H1 (cell line): ENCODE data around the gene ZNF613. TPM values are rescaled to one million over a fixed set of nuclear protein-coding genes. Genes with fewer than 3 reads are reported as not detected.

Experiments
- CTCF ChIA-PET: fragments of 300-600 bp; sonication (Branson Sonifier 250); formaldehyde crosslinking; loops from one replicate; lab custom pipeline; 2021; ENCODE audit not compliant: partially characterized antibody; lab: Charles Lee
- POLR2A ChIA-PET: fragments of 300-600 bp; sonication (Branson Sonifier 250); formaldehyde crosslinking; loops from one replicate; lab custom pipeline; 2021; ENCODE audit warnings: inconsistent platforms; ENCODE audit not compliant: partially characterized antibody; lab: Charles Lee
- DNase-seq, 2 experiments: peaks; one replicate each; pipeline versions ENCODE4 v3.0.0 to v3.0.0-alpha.2; 2010 to 2022; ENCODE audit warnings: low spot score in 2 of 2, low read depth in 1 of 2, mixed read lengths in 1 of 2
- FAIRE-seq: peaks from 2 replicates; lab custom pipeline; 2011; peaks lifted over from hg19 to GRCh38; lab: Jason Lieb, UNC
- H2AFZ ChIP-seq: 2 replicates; pipeline ENCODE4 v1.8.1; 2012; ENCODE audit warnings: low read length, inconsistent platforms
- H2AK5ac ChIP-seq: 2 replicates; pipeline ENCODE4 v1.6.1; 2013; ENCODE audit warnings: low read depth, low read length
- H2BK120ac ChIP-seq: replicated peaks from 2 replicates; pipeline ENCODE3; 2013; ENCODE audit warnings: low read depth, low read length, inconsistent platforms
- H2BK12ac ChIP-seq: 2 replicates; pipeline ENCODE4 v1.6.1; 2013; ENCODE audit warnings: low read depth, low read length
- H2BK15ac ChIP-seq: 2 replicates; pipeline ENCODE4 v1.6.1; 2013; ENCODE audit warnings: low read length
- H2BK20ac ChIP-seq: 2 replicates; pipeline ENCODE4 v1.6.1; 2013; ENCODE audit warnings: low read length
- H2BK5ac ChIP-seq: 2 replicates; pipeline ENCODE4 v1.6.1; 2013; ENCODE audit warnings: low read depth, low read length
- H3K14ac ChIP-seq: 2 replicates; pipeline ENCODE4 v1.6.1; 2013; ENCODE audit warnings: inconsistent platforms; ENCODE audit not compliant: insufficient read length
- H3K18ac ChIP-seq: 2 replicates; pipeline ENCODE4 v1.6.1; 2013; ENCODE audit warnings: low read length; ENCODE audit errors: extremely low read depth
- H3K23ac ChIP-seq: 2 replicates; pipeline ENCODE4 v1.6.1; 2013; ENCODE audit warnings: inconsistent platforms; ENCODE audit not compliant: insufficient read length
- H3K23me2 ChIP-seq: 2 replicates; pipeline ENCODE4 v1.6.1; 2013; ENCODE audit warnings: low read depth, low read length
- H3K27ac ChIP-seq: 2 replicates; pipeline ENCODE4 v1.6.1; 2011; ENCODE audit warnings: low read depth, low read length, inconsistent platforms
- H3K27me3 ChIP-seq, 4 experiments: replicated peaks in 1 of 4; 1 replicate in 1 of 4; 2 replicates in 3 of 4; pipeline versions ENCODE4 v1.6.1 to v1.8.1; 2011 to 2013; ENCODE audit warnings: low read length in 3 of 4, mild to moderate bottlenecking in 3 of 4, inconsistent platforms in 2 of 4, mixed read lengths in 2 of 4, moderate library complexity in 1 of 4; ENCODE audit not compliant: control insufficient read depth in 3 of 4, insufficient read depth in 3 of 4; ENCODE audit errors: extremely low read depth in 1 of 4
- H3K36me3 ChIP-seq, 4 experiments: 2 replicates each; pipeline versions ENCODE4 v1.6.1 to v1.8.1; 2011 to 2013; ENCODE audit warnings: mild to moderate bottlenecking in 4 of 4, low read length in 3 of 4, moderate library complexity in 2 of 4, control low read depth in 1 of 4, inconsistent platforms in 1 of 4; ENCODE audit not compliant: insufficient read depth in 4 of 4, control insufficient read depth in 2 of 4
- H3K4ac ChIP-seq: replicated peaks from 2 replicates; pipeline ENCODE3; 2013; ENCODE audit warnings: low read length, low read depth, mixed read lengths, inconsistent platforms; ENCODE audit not compliant: insufficient read length
- H3K4me1 ChIP-seq, 4 experiments: replicated peaks in 1 of 4; 1 replicate in 1 of 4; 2 replicates in 3 of 4; pipeline versions ENCODE4 v1.6.1 to v1.8.1; 2011 to 2013; ENCODE audit warnings: low read length in 3 of 4, inconsistent platforms in 2 of 4, mixed read lengths in 1 of 4; ENCODE audit not compliant: insufficient read depth in 4 of 4, control insufficient read depth in 3 of 4
- H3K4me2 ChIP-seq, 2 experiments: 2 replicates each; pipeline versions ENCODE4 v1.6.1 to v1.8.1; 2011 to 2013; ENCODE audit warnings: low read depth in 2 of 2, low read length in 2 of 2, control low read depth in 1 of 2, inconsistent platforms in 1 of 2, mild to moderate bottlenecking in 1 of 2; ENCODE audit not compliant: insufficient read depth in 1 of 2
- H3K4me3 ChIP-seq, 4 experiments: fragments of 200-600, 300-600 bp in 1 of 4; sonication (generic), shearing (Covaris generic), sonication (Bioruptor Twin) in 1 of 4; 2 replicates each; pipeline versions ENCODE4 v1.5.1 to v1.8.1; 2011 to 2016; ENCODE audit warnings: low read length in 4 of 4, low read depth in 3 of 4, control low read depth in 2 of 4, inconsistent platforms in 2 of 4, mild to moderate bottlenecking in 2 of 4, mixed read lengths in 1 of 4, moderate library complexity in 1 of 4; ENCODE audit not compliant: insufficient read depth in 2 of 4; ENCODE audit errors: extremely low read depth in 1 of 4
- H3K56ac ChIP-seq: replicated peaks from 2 replicates; pipeline ENCODE3; 2013; ENCODE audit warnings: low read depth, mild to moderate bottlenecking, mixed read lengths, low read length, inconsistent platforms; ENCODE audit not compliant: insufficient read length
- H3K79me1 ChIP-seq: 2 replicates; pipeline ENCODE4 v1.6.1; 2013; ENCODE audit warnings: low read depth, low read length, control low read depth
- H3K79me2 ChIP-seq, 2 experiments: 2 replicates each; pipeline versions ENCODE4 v1.6.1 to v1.8.1; 2012 to 2013; ENCODE audit warnings: low read length in 2 of 2, mild to moderate bottlenecking in 2 of 2, inconsistent platforms in 1 of 2; ENCODE audit not compliant: insufficient read depth in 2 of 2, control insufficient read depth in 1 of 2
- H3K9ac ChIP-seq, 4 experiments: replicated peaks in 1 of 4; 1 replicate in 1 of 4; 2 replicates in 3 of 4; pipeline versions ENCODE4 v1.6.1 to v1.8.1; 2011 to 2013; ENCODE audit warnings: low read depth in 3 of 4, low read length in 3 of 4, control low read depth in 2 of 4, mild to moderate bottlenecking in 2 of 4, moderate library complexity in 2 of 4, inconsistent platforms in 1 of 4; ENCODE audit errors: extremely low read depth in 1 of 4
- H3K9me3 ChIP-seq, 2 experiments: 2 replicates each; pipeline versions ENCODE4 v1.6.1 to v1.8.1; 2012 to 2013; ENCODE audit warnings: mild to moderate bottlenecking in 2 of 2, moderate library complexity in 2 of 2, control low read depth in 1 of 2, inconsistent platforms in 1 of 2, low read depth in 1 of 2, low read length in 1 of 2, mixed read lengths in 1 of 2; ENCODE audit not compliant: insufficient read depth in 2 of 2
- H4K20me1 ChIP-seq, 2 experiments: replicated peaks in 1 of 2; 2 replicates each; pipeline versions ENCODE3 to v1.8.1; 2011 to 2013; ENCODE audit warnings: inconsistent platforms in 2 of 2, low read length in 2 of 2, mild to moderate bottlenecking in 1 of 2; ENCODE audit not compliant: insufficient read depth in 2 of 2, control insufficient read depth in 1 of 2
- H4K5ac ChIP-seq: 2 replicates; pipeline ENCODE4 v1.6.1; 2013; ENCODE audit warnings: low read length, low read depth, mixed read lengths, inconsistent platforms; ENCODE audit not compliant: insufficient read length
- H4K8ac ChIP-seq: 2 replicates; pipeline ENCODE4 v1.8.0; 2013; ENCODE audit warnings: mild to moderate bottlenecking, moderate library complexity, low read length, inconsistent platforms; ENCODE audit not compliant: insufficient read depth; ENCODE audit errors: extremely low read depth
- H4K91ac ChIP-seq: replicated peaks from 2 replicates; pipeline ENCODE3; 2013; ENCODE audit warnings: low read length, mixed read lengths, inconsistent platforms; ENCODE audit not compliant: insufficient read length
- GABPA ChIP-seq: IDR thresholded peaks from 2 replicates; pipeline ENCODE4 v1.6.1; 2011; ENCODE audit warnings: mild to moderate bottlenecking, low read length, moderate library complexity, borderline replicate concordance; ENCODE audit not compliant: insufficient read depth
- RFX5 ChIP-seq: IDR thresholded peaks from 2 replicates; pipeline ENCODE4 v1.6.1; 2011; ENCODE audit warnings: low read depth, low read length, improper control_type of control experiment, borderline replicate concordance
- WGBS, 2 experiments: shearing (Covaris generic) in 1 of 2; methylation state at CpG; one replicate each; pipeline versions ENCODE4 v1.1.6 to v1.1.7; 2013 to 2015; ENCODE audit warnings: low lambda C conversion rate in 2 of 2, mixed read lengths in 2 of 2, inconsistent platforms in 1 of 2, low coverage in 1 of 2, missing lambda C conversion rate in 1 of 2; ENCODE audit not compliant: insufficient replicate concordance in 2 of 2, insufficient coverage in 1 of 2, insufficient read length in 1 of 2; ENCODE audit errors: extremely low coverage in 1 of 2, missing lambda C conversion rate in 1 of 2; 5-methylcytosine and 5-hydroxymethylcytosine counted together
- polyA plus RNA-seq, 7 experiments: library from polyadenylated mRNA; depleted of rRNA in 3 of 7; stranded (reverse) in 5 of 7; unstranded in 2 of 7; fragments of >200 nt in 5 of 7; fragments of 200-250 nt in 2 of 7; gene quantifications; 1 replicate in 5 of 7; 2 replicates in 1 of 7; 4 replicates in 1 of 7; pipeline versions ENCODE4 v1.2.1 to v1.2.3, GENCODE V29; 2011 to 2013; ENCODE audit warnings: missing spikeins in 2 of 7, mixed read lengths in 2 of 7
- total RNA-seq: library from RNA; stranded (reverse); fragmentation: NEBNext Ultra II Directional; extraction: Animal tissue kit (Norgen Biotek cat#: 25700); gene quantifications from 2 replicates; pipeline ENCODE4 v1.2.1, GENCODE V29; 2021

Gene ZNF613
- total and polyA plus RNA-seq, 2 of the 8 experiments (the other 6 are each of a cell fraction or from before 2014, with no cell fraction given): 4.7 to 14.2 TPM

DNA sequence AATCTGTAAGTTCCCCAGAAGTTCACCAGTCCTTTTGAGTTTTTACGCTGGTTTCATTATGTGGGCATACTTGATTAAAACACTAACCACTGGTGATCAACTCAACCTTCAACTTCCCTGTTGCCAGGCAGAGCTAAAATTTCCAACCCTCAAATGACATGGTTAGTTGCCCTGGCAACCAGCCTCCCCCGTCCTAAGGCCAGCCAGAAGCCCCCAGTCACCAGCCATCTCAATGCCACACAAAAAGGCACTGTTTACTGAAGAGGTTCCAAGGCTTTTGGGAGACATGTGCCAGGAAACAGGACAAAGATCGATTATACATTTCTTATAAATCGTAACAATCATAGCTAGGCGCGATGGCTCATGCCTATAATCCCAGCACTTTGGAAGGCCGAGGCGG is 24.1 kb upstream of the ZNF613 start:
- H3K23me2 ChIP-seq: no peaks in the 10 kb centered on the region
- peaks cover 55 to 69% of the 10 kb centered on the region in 2 experiments for H3K79me2 ChIP-seq
- no peak for DNase-seq
- peak overlapping the region; percentile 93 to 100 (median 96) for H3K4me3 ChIP-seq
- no peak overlapping the region for H3K4ac ChIP-seq
- no peak overlapping the region for H4K5ac ChIP-seq
- no peak overlapping the region for H2AFZ ChIP-seq
- H2BK20ac ChIP-seq: no peak overlapping the region
- no peak overlapping the region; the same call in 1 of the 2 replicates for H3K18ac ChIP-seq
- WGBS, 2 experiments: 45% methylated on average over 8 of the region's 8 CpGs; no CpG with 5 or more reads in 1 of the 2 experiments
- H3K27me3 ChIP-seq: no peaks in the 10 kb centered on the region
- no peak overlapping the region for H4K8ac ChIP-seq
- no peak overlapping the region for H3K27ac ChIP-seq
- H3K79me1 ChIP-seq: peaks cover 4% of the 10 kb centered on the region
- peaks cover 26 to 51% (median 40%) of the 10 kb centered on the region in 4 experiments for H3K36me3 ChIP-seq
- TF ChIP-seq GABPA: no peak
- peak; percentile 59; the same call in 1 of the 2 replicates for TF ChIP-seq RFX5
- no peak overlapping the region for H3K14ac ChIP-seq
- CTCF ChIA-PET: interaction anchor here (0.6 to 1.4 kb wide), 3 partner anchors 10 to 286 kb away, joined by 3 to 5 read pairs (median 4); no protein-coding TSS in a partner anchor
- POLR2A ChIA-PET: interaction anchor here (0.6 to 4.0 kb wide), 25 partner anchors 10 to 286 kb away, joined by 3 to 26 read pairs (median 4); partner anchors contain the start of genes PPP2R1A, ZNF614 and ZNF615
- H3K56ac ChIP-seq: no peak overlapping the region
- no peak for FAIRE-seq
- H2BK120ac ChIP-seq: no peak overlapping the region
- H3K9me3 ChIP-seq: peaks cover 38 to 39% of the 10 kb centered on the region in 2 experiments
- no peak overlapping the region for H2AK5ac ChIP-seq
- H2BK5ac ChIP-seq: no peak overlapping the region; the same call in 1 of the 2 replicates
- peaks cover 2% of the 10 kb centered on the region in 2 experiments for H4K20me1 ChIP-seq
- no peak overlapping the region for H2BK12ac ChIP-seq
- H3K4me1 ChIP-seq: peaks cover 0 to 11% (median 5%) of the 10 kb centered on the region in 4 experiments; a peak in 5 of 7 replicates
- no peak overlapping the region for H3K23ac ChIP-seq
- peak overlapping the region; percentile 67 to 94 for H3K4me2 ChIP-seq
- H2BK15ac ChIP-seq: no peak overlapping the region
- peak overlapping the region in 2 of 4 experiments; percentile 8 to 12; a peak in 2 of 7 replicates for H3K9ac ChIP-seq
- H4K91ac ChIP-seq: no peak overlapping the region
